Measurements from ENCODE around the gene FBXO44. TPM values are rescaled to one million over a fixed set of nuclear protein-coding genes. Genes with fewer than 3 reads are reported as not detected.

The FBXO44 gene
- total RNA-seq, 1 experiment from 2014 or later = 24.5 TPM

- TF ChIP-seq, protein P1, sequence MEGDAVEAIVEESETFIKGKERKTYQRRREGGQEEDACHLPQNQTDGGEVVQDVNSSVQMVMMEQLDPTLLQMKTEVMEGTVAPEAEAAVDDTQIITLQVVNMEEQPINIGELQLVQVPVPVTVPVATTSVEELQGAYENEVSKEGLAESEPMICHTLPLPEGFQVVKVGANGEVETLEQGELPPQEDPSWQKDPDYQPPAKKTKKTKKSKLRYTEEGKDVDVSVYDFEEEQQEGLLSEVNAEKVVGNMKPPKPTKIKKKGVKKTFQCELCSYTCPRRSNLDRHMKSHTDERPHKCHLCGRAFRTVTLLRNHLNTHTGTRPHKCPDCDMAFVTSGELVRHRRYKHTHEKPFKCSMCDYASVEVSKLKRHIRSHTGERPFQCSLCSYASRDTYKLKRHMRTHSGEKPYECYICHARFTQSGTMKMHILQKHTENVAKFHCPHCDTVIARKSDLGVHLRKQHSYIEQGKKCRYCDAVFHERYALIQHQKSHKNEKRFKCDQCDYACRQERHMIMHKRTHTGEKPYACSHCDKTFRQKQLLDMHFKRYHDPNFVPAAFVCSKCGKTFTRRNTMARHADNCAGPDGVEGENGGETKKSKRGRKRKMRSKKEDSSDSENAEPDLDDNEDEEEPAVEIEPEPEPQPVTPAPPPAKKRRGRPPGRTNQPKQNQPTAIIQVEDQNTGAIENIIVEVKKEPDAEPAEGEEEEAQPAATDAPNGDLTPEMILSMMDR (conservative IDR thresholded peaks at IDR 0.05) = no peak
These were observed 44.0 kb upstream of the FBXO44 start for GRCh38 chr1:11610629-11611180.

More at GRCh38 chr1:11610629-11611180, 44.0 kb upstream of the FBXO44 start:
- Histone ChIP-seq H3K23ac (ENCODE audit: insufficient read length, low read depth, low read length) (no peak overlapping the region), H2AK5ac (ENCODE audit: insufficient read length, low read length) (no peak overlapping the region), H3K56ac (ENCODE audit: insufficient read length, low read depth, low read length) (no peak overlapping the region), H3T11ph (ENCODE audit: low read length) (no peak overlapping the region), H3K79me2 (ENCODE audit: insufficient read depth, low read length) (no peaks in the 10 kb centered on the region), H3K9me3 (ENCODE audit: control insufficient read depth, low read depth, low read length) (no peaks in the 10 kb centered on the region), H3K4ac (ENCODE audit: low read depth, low read length) (no peak overlapping the region), H4K8ac (replicated peaks; ENCODE audit: insufficient read length, low read depth, low read length) (no peak overlapping the region), H4K5ac (ENCODE audit: insufficient read length, low read depth, low read length) (no peak overlapping the region), H3K18ac (ENCODE audit: insufficient read length, low read depth, low read length) (no peak overlapping the region), H3K14ac (ENCODE audit: insufficient read depth, low read length) (no peak overlapping the region), H2AFZ (ENCODE audit: low read length) (no peak overlapping the region), H2BK12ac (ENCODE audit: insufficient read length, low read depth, low read length) (no peak overlapping the region), H2BK5ac (ENCODE audit: insufficient read length, low read length) (no peak overlapping the region), H3K27ac (ENCODE audit: insufficient read length, low read depth, low read length) (no peak overlapping the region), H2BK20ac (ENCODE audit: low read depth, low read length, poor library complexity, severe bottlenecking) (no peak overlapping the region), H3K9ac (ENCODE audit: extremely low read depth, insufficient read length, low read length) (no peak overlapping the region), H4K91ac (ENCODE audit: insufficient read length, low read depth, low read length) (no peak overlapping the region), H3K4me2 (ENCODE audit: insufficient read depth, insufficient read length, low read length) (no peak overlapping the region), H3K79me1 (ENCODE audit: insufficient read depth, low read depth, low read length, poor library complexity, severe bottlenecking) (no peaks in the 10 kb centered on the region), H2BK120ac (ENCODE audit: low read depth, low read length, poor library complexity, severe bottlenecking) (no peak overlapping the region), H3K4me1 (ENCODE audit: insufficient read depth, low read length) (no peaks in the 10 kb centered on the region), H2BK15ac (ENCODE audit: low read depth, low read length) (no peak overlapping the region), H3K27me3 (ENCODE audit: insufficient read depth, low read length) (no peaks in the 10 kb centered on the region), H3K23me2 (ENCODE audit: insufficient read length, low read depth, low read length, poor library complexity, severe bottlenecking) (peaks cover 2% of the 10 kb centered on the region), H4K20me1 (ENCODE audit: control insufficient read depth, insufficient read depth, insufficient read length) (no peaks in the 10 kb centered on the region)
- Mint-ChIP-seq H3K36me3 (ENCODE audit: insufficient read depth in 1 of 3, low read depth in 3 of 3) (peaks cover 3 to 8% (median 4%) of the 10 kb centered on the region in 3 experiments; a peak in 5 of 7 replicates), H3K27ac (no peak overlapping the region), H3K9me3 (peaks cover 9% of the 10 kb centered on the region in 2 experiments; a peak in 4 of 5 replicates), H3K27me3 (ENCODE audit: low read depth) (peaks cover 9% of the 10 kb centered on the region), H3K4me3 (no peak overlapping the region), H3K4me1 (0 out of 4 replicates have a peak, but pooled peaks cover 0 to 3% of the 10 kb centered on the region in 2 experiments)
- no CpG with 5 or more reads among the region's 6 CpGs for WGBS (ENCODE audit: extremely low coverage, insufficient read length, low lambda C conversion rate)
- DNase-seq = no peak

Measured in H9 (cell line).